ENCODE data around the gene PP2D1. TPM values are rescaled to one million over a fixed set of nuclear protein-coding genes. Genes with fewer than 3 reads are reported as not detected.

PP2D1 gene
- polyA plus RNA-seq, 3 donors: 0.41 to 0.56 TPM; not detected in 1

DNA sequence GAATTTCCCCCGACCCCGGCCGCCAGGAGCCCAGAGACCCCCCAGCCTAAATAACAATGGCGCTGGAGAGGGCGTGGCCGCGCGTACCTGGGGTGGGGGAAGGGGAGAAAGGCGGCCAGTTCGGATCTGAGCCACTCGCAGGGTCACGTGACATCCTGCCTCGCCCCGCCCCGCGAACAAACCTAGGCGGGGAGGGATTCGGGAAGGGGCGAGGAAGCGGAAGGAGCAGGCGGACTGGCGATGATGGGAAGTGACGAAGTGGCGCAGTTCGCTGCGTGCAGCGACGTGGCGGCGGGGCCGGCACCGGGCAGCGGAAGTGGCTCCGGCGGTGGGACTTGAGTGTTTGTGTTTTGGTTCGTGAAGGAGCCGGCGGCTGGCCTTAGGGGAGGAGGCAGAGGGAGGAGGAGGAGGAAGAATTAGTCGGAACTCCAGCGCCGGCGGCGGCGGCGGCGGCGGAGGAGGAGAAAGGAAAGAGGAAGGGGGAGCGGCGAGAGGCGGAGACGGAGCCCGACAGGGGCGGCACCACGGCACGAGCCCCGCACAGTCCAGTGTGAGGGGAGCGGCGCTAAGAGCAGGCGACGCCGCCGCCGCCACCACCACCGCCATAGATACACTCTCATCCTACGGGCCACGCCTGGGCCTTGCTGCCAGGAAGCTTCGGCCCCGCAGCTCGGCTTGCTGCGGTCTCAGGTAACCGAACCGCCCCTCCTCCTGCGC, 65.1 kb downstream of the PP2D1 start, which contains the start of gene RAB5A:
TSS of gene RAB5A (plus strand) at position 266 of the 717 bp plus-strand sequence. CDS start 3,802 bp downstream, outside the sequence.
- peak within 1 kb of the TSS; percentile 92 for H2AFZ ChIP-seq (ENCODE audit: insufficient read depth, low read depth, low read length, poor library complexity, severe bottlenecking)
- peaks cover 38% of the 10 kb centered on the region for H3K4me1 Mint-ChIP-seq
- intact Hi-C loops (cut with micrococcal nuclease): loop anchor here (2.0 to 5.0 kb wide), 2 partner anchors 95 to 240 kb away; partner anchors contain the start of genes KAT2B (in 2 of the 2) and SGO1 (in 2 of the 2)
- H3K9me3 Mint-ChIP-seq: peaks cover 0 to 2% (median 0%) of the 10 kb centered on the region in 7 donors
- peaks cover 42% of the 10 kb centered on the region for H4K20me1 ChIP-seq (ENCODE audit: insufficient read depth, low read length)
- TF ChIP-seq, protein P1, sequence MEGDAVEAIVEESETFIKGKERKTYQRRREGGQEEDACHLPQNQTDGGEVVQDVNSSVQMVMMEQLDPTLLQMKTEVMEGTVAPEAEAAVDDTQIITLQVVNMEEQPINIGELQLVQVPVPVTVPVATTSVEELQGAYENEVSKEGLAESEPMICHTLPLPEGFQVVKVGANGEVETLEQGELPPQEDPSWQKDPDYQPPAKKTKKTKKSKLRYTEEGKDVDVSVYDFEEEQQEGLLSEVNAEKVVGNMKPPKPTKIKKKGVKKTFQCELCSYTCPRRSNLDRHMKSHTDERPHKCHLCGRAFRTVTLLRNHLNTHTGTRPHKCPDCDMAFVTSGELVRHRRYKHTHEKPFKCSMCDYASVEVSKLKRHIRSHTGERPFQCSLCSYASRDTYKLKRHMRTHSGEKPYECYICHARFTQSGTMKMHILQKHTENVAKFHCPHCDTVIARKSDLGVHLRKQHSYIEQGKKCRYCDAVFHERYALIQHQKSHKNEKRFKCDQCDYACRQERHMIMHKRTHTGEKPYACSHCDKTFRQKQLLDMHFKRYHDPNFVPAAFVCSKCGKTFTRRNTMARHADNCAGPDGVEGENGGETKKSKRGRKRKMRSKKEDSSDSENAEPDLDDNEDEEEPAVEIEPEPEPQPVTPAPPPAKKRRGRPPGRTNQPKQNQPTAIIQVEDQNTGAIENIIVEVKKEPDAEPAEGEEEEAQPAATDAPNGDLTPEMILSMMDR (IDR thresholded peaks at IDR 0.05): no peak
- H3K4me3 ChIP-seq (replicated peaks in 1 of 3; ENCODE audit: low read depth in 2 of 3, low read length in 3 of 3): peak within 1 kb of the TSS; percentile 75 to 96 (median 95)
- no peaks in the 10 kb centered on the region for H3K9me3 ChIP-seq (replicated peaks in 1 of 2; ENCODE audit: control insufficient read depth in 1 of 2, insufficient read depth in 1 of 2, low read length in 2 of 2)
- peak; percentile 97 to 99 (median 98) for DNase-seq
- peaks cover 20 to 32% of the 10 kb centered on the region in 2 donors for H3K4me1 ChIP-seq (ENCODE audit: control insufficient read depth in 1 of 2, insufficient read depth in 2 of 2, low read length in 2 of 2)
- H3K36me3 Mint-ChIP-seq: peaks cover 9 to 11% of the 10 kb centered on the region in 2 donors
- peak within 1 kb of the TSS; percentile 98 to 99 for H3K27ac ChIP-seq (ENCODE audit: low read depth in 1 of 2, low read length in 2 of 2)
- peak within 1 kb of the TSS; percentile 98 for H3K4me3 Mint-ChIP-seq
- peak within 1 kb of the TSS; percentile 89 for H3K4me2 ChIP-seq (replicated peaks; ENCODE audit: extremely low read depth, low read length, poor library complexity, severe bottlenecking)
- peak within 1 kb of the TSS; percentile 97 to 99 (median 98) for H3K27ac Mint-ChIP-seq
- H3K36me3 ChIP-seq (replicated peaks in 1 of 2; ENCODE audit: control insufficient read depth in 1 of 2, insufficient read depth in 2 of 2, low read length in 2 of 2): peaks cover 15 to 17% of the 10 kb centered on the region in 2 donors
- no peaks in the 10 kb centered on the region for H3K27me3 ChIP-seq (ENCODE audit: control insufficient read depth in 2 of 2, insufficient read depth in 2 of 2, low read length in 2 of 2)
- under 1% methylated on average over 42 of the region's 73 CpGs for WGBS (ENCODE audit: insufficient coverage)
- no peaks in the 10 kb centered on the region for H3K27me3 Mint-ChIP-seq (ENCODE audit: low read depth in 3 of 3)
- peaks cover 47% of the 10 kb centered on the region for H3K79me2 ChIP-seq (ENCODE audit: insufficient read depth, low read length)
- H3K9ac ChIP-seq (ENCODE audit: insufficient read depth, low read length, poor library complexity, severe bottlenecking): peak within 1 kb of the TSS; percentile 98

DNA sequence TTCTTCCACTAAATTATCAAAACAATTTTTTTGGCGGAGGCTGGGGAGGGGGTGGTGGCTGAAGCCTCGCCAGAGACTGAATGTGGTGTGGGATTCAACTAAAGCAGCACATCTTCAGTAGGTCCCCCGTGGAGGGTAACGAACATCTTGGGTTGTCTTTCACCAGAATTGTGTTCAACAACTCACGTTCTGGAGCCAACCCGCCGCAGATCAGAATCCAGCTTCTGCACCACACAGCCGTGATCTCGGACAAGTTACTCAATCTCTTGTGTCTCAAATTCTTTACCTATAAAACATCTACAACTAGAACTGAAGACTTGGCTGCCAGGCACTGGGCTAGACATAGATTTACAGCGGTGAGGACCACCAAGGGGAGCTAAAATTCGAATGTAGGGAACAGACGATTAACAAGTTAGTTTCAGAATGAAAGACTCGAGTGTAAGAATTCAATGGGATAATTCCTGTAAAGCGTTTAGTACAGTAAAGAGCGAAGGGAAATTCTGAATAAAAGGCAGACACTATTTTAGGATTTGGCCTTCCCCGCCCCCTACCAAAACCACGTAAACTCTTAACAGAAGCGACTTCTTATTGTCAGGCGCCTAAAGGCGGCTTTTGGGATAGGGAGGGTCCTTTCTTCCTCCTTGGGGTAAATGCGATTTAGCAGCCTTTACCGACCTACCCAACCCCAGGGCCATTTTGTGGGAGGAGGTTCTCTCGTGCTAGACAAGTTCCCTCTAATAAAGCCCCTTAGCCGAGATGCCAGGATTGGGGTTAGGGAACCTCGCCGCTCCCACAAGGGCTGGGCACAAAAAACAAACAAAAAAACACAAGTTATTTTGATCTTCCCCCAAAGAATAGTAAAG, 65.9 kb downstream of the PP2D1 start:
- peaks cover 39% of the 10 kb centered on the region for H3K79me2 ChIP-seq (ENCODE audit: insufficient read depth, low read length)
- Mint-ChIP-seq H3K36me3 (peaks cover 5% of the 10 kb centered on the region in 2 donors), H3K4me3 (peak overlapping the region; percentile 98), H3K27ac (peak overlapping the region; percentile 97 to 99 (median 98)), H3K4me1 (peaks cover 32% of the 10 kb centered on the region), H3K27me3 (ENCODE audit: low read depth in 3 of 3) (peaks cover 0 to 2% (median 2%) of the 10 kb centered on the region in 3 donors), H3K9me3 (peaks cover 0 to 2% (median 0%) of the 10 kb centered on the region in 7 donors)
- H4K20me1 ChIP-seq (ENCODE audit: insufficient read depth, low read length): peaks cover 34% of the 10 kb centered on the region
- peaks cover 20 to 32% of the 10 kb centered on the region in 2 donors for H3K4me1 ChIP-seq (ENCODE audit: control insufficient read depth in 1 of 2, insufficient read depth in 2 of 2, low read length in 2 of 2)
- peaks cover 7 to 10% of the 10 kb centered on the region in 2 donors for H3K36me3 ChIP-seq (replicated peaks in 1 of 2; ENCODE audit: control insufficient read depth in 1 of 2, insufficient read depth in 2 of 2, low read length in 2 of 2)
- TF ChIP-seq, protein P1 (IDR thresholded peaks at IDR 0.05): no peak
- peak overlapping the region; percentile 98 to 99 for H3K27ac ChIP-seq (ENCODE audit: low read depth in 1 of 2, low read length in 2 of 2)
- no peaks in the 10 kb centered on the region for H3K27me3 ChIP-seq (ENCODE audit: control insufficient read depth in 2 of 2, insufficient read depth in 2 of 2, low read length in 2 of 2)
- WGBS (ENCODE audit: insufficient coverage): 62% methylated on average over 11 of the region's 26 CpGs
- DNase-seq: no peak
- peak overlapping the region; percentile 89 for H3K4me2 ChIP-seq (replicated peaks; ENCODE audit: extremely low read depth, low read length, poor library complexity, severe bottlenecking)
- peak overlapping the region; percentile 75 to 96 (median 95) for H3K4me3 ChIP-seq (replicated peaks in 1 of 3; ENCODE audit: low read depth in 2 of 3, low read length in 3 of 3)
- H3K9me3 ChIP-seq (replicated peaks in 1 of 2; ENCODE audit: control insufficient read depth in 1 of 2, insufficient read depth in 1 of 2, low read length in 2 of 2): no peaks in the 10 kb centered on the region
- intact Hi-C loops (cut with micrococcal nuclease): loop anchor here (2.0 to 5.0 kb wide), 2 partner anchors 96 to 241 kb away; partner anchors contain the start of genes KAT2B (in 2 of the 2) and SGO1 (in 2 of the 2)
- H2AFZ ChIP-seq (ENCODE audit: insufficient read depth, low read depth, low read length, poor library complexity, severe bottlenecking): peak overlapping the region; percentile 92
- H3K9ac ChIP-seq (ENCODE audit: insufficient read depth, low read length, poor library complexity, severe bottlenecking): peak overlapping the region; percentile 98

Data from CD14-positive monocyte (primary cell).